SU-DHL-6 (cell line): Measurements from ENCODE around the gene CCDC183.
"Not testable (repeated sequence)": the region's sequence is repeated elsewhere in the genome, so short reads cannot be mapped to it uniquely, and the experiment has no call there.

Source experiments
- H2AFZ ChIP-seq: fragments of 200-600 bp; sonication (generic); 2 replicates; pipeline ENCODE4 v1.6.1; 2014; ENCODE audit warnings: low read depth, mild to moderate bottlenecking, moderate library complexity, mixed read lengths, antibody characterized with exemption, low read length; ENCODE audit not compliant: severe bottlenecking
- H3F3A ChIP-seq: fragments of 200-600 bp; shearing (Covaris generic); 2 replicates; pipeline ENCODE4 v1.6.0; 2016; ENCODE audit warnings: antibody characterized with exemption, mild to moderate bottlenecking; ENCODE audit not compliant: insufficient read depth
- H3K27ac ChIP-seq: fragments of 200-600 bp; sonication (generic); 2 replicates; pipeline ENCODE4 v1.5.1; 2016; ENCODE audit warnings: low read depth, mild to moderate bottlenecking, low read length, moderate library complexity, mixed read lengths
- H3K27me3 ChIP-seq: fragments of 200-600 bp; sonication (generic), shearing (Covaris generic); 2 replicates; pipeline ENCODE4 v1.6.0; 2014; ENCODE audit warnings: mild to moderate bottlenecking, low read length
- H3K36me3 ChIP-seq: fragments of 200-600 bp; sonication (generic); 2 replicates; pipeline ENCODE4 v1.6.1; 2014; ENCODE audit warnings: mild to moderate bottlenecking, low read length, mixed read lengths
- H3K4me2 ChIP-seq: fragments of 300-600, 200-600 bp; shearing (Covaris generic), sonication (generic); 2 replicates; pipeline ENCODE4 v1.6.0; 2014; ENCODE audit warnings: low read length, low read depth, mild to moderate bottlenecking; ENCODE audit not compliant: poor library complexity, severe bottlenecking
- H3K4me3 ChIP-seq: fragments of 200-600 bp; sonication (generic); 2 replicates; pipeline ENCODE4 v1.5.1; 2014; ENCODE audit warnings: antibody characterized with exemption, low read length, mild to moderate bottlenecking, mixed read lengths; ENCODE audit not compliant: insufficient read depth, poor library complexity, severe bottlenecking
- H3K79me2 ChIP-seq: fragments of 200-600 bp; sonication (generic); 2 replicates; pipeline ENCODE4 v1.6.1; 2014; ENCODE audit warnings: mild to moderate bottlenecking, low read length, moderate library complexity; ENCODE audit not compliant: insufficient read depth
- H3K9ac ChIP-seq: fragments of 200-600 bp; sonication (generic); 2 replicates; pipeline ENCODE4 v1.7.0; 2014; ENCODE audit warnings: mild to moderate bottlenecking, low read length
- H3K9me2 ChIP-seq: fragments of 200-600 bp; sonication (generic); replicated peaks from 2 replicates; pipeline ENCODE4 v1.6.1; 2014; ENCODE audit warnings: low read length; ENCODE audit not compliant: insufficient read depth
- H3K9me3 ChIP-seq: fragments of 200-600 bp; sonication (generic); 2 replicates; pipeline ENCODE4 v1.6.1; 2014; ENCODE audit warnings: low read length, mixed read lengths; ENCODE audit not compliant: insufficient read depth
- H4K20me1 ChIP-seq: fragments of 200-600 bp; sonication (generic); 2 replicates; pipeline ENCODE4 v1.6.1; 2014; ENCODE audit warnings: low read depth, mild to moderate bottlenecking, antibody characterized with exemption, low read length, moderate library complexity, mixed read lengths
- EZH2phosphoT487 ChIP-seq: fragments of 200-600 bp; sonication (generic), shearing (Covaris generic); conservative IDR thresholded peaks from 2 replicates; pipeline ENCODE4 v1.6.1; 2018; ENCODE audit warnings: mild to moderate bottlenecking, antibody characterized with exemption, low read length, moderate library complexity, mixed read lengths
- TF ChIP-seq, protein P1 (sequence below): fragments of 200-600 bp; sonication (generic); IDR thresholded peaks from one replicate; pipeline ENCODE4 v1.5.1; 2017; ENCODE audit warnings: antibody characterized with exemption, mild to moderate bottlenecking, low read length, moderate library complexity; ENCODE audit not compliant: insufficient read depth, poor library complexity, severe bottlenecking

CCDC183 gene

DNA sequence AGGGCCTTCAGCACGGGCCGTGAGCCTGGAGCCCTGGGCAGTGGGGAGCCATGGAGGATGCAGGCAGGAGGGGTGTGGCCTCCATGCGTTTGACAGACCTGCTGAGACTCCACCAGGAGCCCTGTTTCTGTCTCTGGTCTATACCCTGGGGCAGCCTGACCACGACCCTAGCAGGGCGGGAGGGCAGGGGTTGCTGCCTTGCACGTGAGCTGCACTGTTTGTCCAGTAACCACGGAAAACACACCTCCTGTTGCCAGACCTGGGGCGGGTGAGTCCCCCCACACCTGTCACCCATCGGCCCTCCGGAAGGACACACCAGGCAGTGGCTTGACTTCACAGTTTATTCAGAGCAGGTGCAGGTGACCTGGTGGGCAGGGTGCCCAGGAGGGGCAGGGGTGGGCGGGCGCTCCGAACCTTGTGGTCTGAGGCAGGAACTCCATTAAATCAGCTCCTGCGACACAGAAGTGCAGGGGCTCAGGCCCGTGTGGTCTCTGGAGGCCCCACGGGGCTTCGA is 42.0 kb upstream of the CCDC183 start:
- TF ChIP-seq, protein P1, sequence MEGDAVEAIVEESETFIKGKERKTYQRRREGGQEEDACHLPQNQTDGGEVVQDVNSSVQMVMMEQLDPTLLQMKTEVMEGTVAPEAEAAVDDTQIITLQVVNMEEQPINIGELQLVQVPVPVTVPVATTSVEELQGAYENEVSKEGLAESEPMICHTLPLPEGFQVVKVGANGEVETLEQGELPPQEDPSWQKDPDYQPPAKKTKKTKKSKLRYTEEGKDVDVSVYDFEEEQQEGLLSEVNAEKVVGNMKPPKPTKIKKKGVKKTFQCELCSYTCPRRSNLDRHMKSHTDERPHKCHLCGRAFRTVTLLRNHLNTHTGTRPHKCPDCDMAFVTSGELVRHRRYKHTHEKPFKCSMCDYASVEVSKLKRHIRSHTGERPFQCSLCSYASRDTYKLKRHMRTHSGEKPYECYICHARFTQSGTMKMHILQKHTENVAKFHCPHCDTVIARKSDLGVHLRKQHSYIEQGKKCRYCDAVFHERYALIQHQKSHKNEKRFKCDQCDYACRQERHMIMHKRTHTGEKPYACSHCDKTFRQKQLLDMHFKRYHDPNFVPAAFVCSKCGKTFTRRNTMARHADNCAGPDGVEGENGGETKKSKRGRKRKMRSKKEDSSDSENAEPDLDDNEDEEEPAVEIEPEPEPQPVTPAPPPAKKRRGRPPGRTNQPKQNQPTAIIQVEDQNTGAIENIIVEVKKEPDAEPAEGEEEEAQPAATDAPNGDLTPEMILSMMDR = no peak
- TF ChIP-seq EZH2phosphoT487 = no peak
- Histone ChIP-seq H3K27ac (no peak overlapping the region), H4K20me1 (no peaks in the 10 kb centered on the region), H3K27me3 (no peaks in the 10 kb centered on the region), H2AFZ (no peak overlapping the region), H3K4me2 (no peak overlapping the region), H3K9me3 (peaks cover 9% of the 10 kb centered on the region; the same call in 1 of the 2 replicates), H3K79me2 (no peaks in the 10 kb centered on the region), H3K4me3 (no peak overlapping the region), H3K36me3 (no peaks in the 10 kb centered on the region), H3F3A (no peaks in the 10 kb centered on the region), H3K9me2 (no peaks in the 10 kb centered on the region), H3K9ac (no peak overlapping the region)

DNA sequence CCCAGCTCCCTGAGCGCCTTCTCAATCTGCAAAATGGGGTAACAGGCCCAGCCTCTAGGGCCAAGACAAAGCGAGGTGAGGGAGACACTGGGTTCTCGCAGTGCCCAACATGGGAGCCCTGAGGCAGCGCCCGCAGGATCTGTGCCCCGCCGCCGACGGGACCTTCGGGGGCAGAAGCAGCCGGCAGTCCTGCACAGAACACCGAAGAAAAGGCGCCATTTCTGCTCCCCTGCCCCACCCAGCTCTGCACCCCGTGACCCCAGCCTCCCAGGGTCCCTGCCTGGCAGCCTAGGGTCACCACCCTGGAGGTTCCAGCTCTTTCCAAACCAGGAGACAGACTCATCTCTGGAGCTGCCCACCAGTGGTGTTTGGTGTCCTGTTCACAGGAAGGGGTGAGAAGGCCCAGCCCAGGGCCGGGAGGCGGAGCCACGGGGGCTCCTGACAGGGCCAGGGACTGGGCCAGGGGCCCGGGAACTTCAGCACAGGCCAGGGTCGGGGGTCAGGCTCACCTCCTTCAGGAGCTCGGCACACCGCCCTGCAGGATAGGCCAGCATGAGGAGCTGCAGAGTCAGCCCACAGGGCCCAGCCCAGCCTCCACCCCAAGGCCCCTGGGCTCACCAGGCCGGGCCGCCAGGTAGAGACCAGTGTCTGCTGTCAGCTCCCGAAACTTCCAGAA is 41.4 kb upstream of the CCDC183 start:
- TF ChIP-seq, protein P1 = no peak
- no peak for TF ChIP-seq EZH2phosphoT487
- no peak overlapping the region for H2AFZ ChIP-seq
- H3K36me3 ChIP-seq = no peaks in the 10 kb centered on the region
- H3K9me2 ChIP-seq = no peaks in the 10 kb centered on the region
- peaks cover 9% of the 10 kb centered on the region; the same call in 1 of the 2 replicates for H3K9me3 ChIP-seq
- no peak overlapping the region for H3K4me2 ChIP-seq
- H3K4me3 ChIP-seq = no peak overlapping the region
- no peak overlapping the region for H3K9ac ChIP-seq
- H3F3A ChIP-seq = no peaks in the 10 kb centered on the region
- no peaks in the 10 kb centered on the region for H4K20me1 ChIP-seq
- no peaks in the 10 kb centered on the region for H3K79me2 ChIP-seq
- H3K27ac ChIP-seq = no peak overlapping the region
- H3K27me3 ChIP-seq = no peaks in the 10 kb centered on the region

DNA sequence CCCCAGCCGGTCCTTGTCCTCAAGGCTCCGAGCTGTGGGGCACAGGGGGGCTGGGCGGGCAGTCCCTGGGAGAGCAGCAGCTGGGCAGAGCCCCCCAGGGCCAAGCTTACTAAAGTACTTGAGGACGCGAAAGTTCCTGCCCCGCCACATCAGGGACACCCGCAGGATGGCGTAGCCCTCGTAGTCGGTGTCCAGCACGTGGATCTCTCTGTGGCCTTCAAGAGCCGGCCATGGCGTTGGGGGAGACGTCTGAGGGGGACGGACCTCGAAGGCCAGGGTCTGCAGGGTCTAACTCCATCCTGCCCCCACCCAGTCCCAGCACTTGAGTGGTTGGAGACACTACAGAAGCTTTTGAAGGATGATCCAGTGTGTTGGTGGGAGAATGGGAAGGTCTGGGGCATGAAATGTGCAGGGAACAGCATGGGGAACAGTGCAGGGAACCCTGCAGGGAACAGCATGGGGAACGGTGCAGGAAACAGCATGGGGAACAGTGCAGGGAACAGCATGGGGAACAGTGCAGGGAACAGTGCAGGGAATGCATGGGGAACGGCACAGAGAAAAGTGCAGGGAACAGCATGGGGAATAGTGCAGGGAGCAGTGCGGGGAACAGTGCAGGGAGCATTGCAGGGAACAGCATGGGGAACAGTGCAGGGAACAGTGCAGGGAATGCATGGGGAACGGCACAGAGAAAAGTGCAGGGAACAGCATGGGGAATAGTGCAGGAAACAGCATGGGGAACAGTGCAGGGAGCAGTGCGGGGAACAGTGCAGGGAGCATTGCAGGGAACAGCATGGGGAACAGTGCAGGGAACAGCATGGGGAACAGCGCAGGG is 40.6 kb upstream of the CCDC183 start:
- H3K9ac ChIP-seq, H3K4me2 ChIP-seq, H3K27ac ChIP-seq: not testable (repeated sequence)

DNA sequence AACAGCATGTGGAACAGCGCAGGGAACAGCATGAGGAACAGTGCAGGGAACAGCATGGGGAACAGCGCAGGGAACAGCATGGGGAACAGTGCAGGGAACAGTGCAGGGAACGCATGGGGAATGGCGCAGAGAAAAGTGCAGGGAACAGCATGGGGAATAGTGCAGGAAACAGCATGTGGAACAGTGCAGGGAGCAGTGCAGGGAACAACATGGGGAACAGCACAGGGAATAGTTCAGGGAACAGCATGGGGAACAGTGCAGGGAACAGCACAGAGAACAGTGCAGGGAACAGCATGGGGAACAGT is 40.1 kb upstream of the CCDC183 start:
- H3K27me3 ChIP-seq = no peaks in the 10 kb centered on the region
- H3K27ac ChIP-seq = no peak overlapping the region
- H3K4me3 ChIP-seq = no peak overlapping the region
- no peak overlapping the region for H2AFZ ChIP-seq
- no peaks in the 10 kb centered on the region for H3K36me3 ChIP-seq
- no peaks in the 10 kb centered on the region for H4K20me1 ChIP-seq
- peaks cover 9% of the 10 kb centered on the region; the same call in 1 of the 2 replicates for H3K9me3 ChIP-seq
- no peaks in the 10 kb centered on the region for H3K9me2 ChIP-seq
- H3K9ac ChIP-seq = no peak overlapping the region
- H3F3A ChIP-seq = no peaks in the 10 kb centered on the region
- H3K79me2 ChIP-seq = no peaks in the 10 kb centered on the region
- TF ChIP-seq EZH2phosphoT487 = no peak
- TF ChIP-seq, protein P1 = no peak
- H3K4me2 ChIP-seq = no peak overlapping the region

More for the DNA sequence above, 40.6 kb upstream of the CCDC183 start:
- not testable (repeated sequence) for H2AFZ ChIP-seq, H4K20me1 ChIP-seq, H3K36me3 ChIP-seq, H3K9me3 ChIP-seq, H3F3A ChIP-seq, H3K4me3 ChIP-seq, H3K9me2 ChIP-seq, H3K27me3 ChIP-seq, H3K79me2 ChIP-seq
